ENCODE results near the gene HOXA9. TPM values are rescaled to one million over a fixed set of nuclear protein-coding genes. Genes with fewer than 3 reads are reported as not detected.

Gene HOXA9
- total RNA-seq, 1 experiment from 2014 or later, result 16.7 TPM

- peak overlapping the region; percentile 74 for H3K4me3 Mint-ChIP-seq (ENCODE audit: unreplicated experiment)
- Histone ChIP-seq H3K4me1 (peaks cover 12% of the 10 kb centered on the region), H3K27me3 (replicated peaks; ENCODE audit: control insufficient read depth, insufficient read depth, low read length) (peaks cover 2% of the 10 kb centered on the region), H3K9me3 (no peaks in the 10 kb centered on the region), H3K36me3 (ENCODE audit: control insufficient read depth, insufficient read depth, low read length) (no peaks in the 10 kb centered on the region), H3K4me3 (ENCODE audit: low read depth, low read length) (peak overlapping the region; percentile 64; the same call in 1 of the 2 replicates)
- H3K9me3 Mint-ChIP-seq (ENCODE audit: unreplicated experiment), result no peaks in the 10 kb centered on the region
- peaks cover 16% of the 10 kb centered on the region for H3K36me3 Mint-ChIP-seq (ENCODE audit: insufficient read depth, unreplicated experiment)
- no TSS peak for BruUV-seq (replicated peaks)
- peak overlapping the region; percentile 48 for H3K27ac Mint-ChIP-seq (ENCODE audit: unreplicated experiment)
- ChIA-PET CTCF (interaction anchor here (1.6 kb wide), 1 partner anchor 887 kb away, joined by 4 read pairs; no protein-coding TSS in a partner anchor), POLR2A (no interaction called here)
- peak in 1 of 2 experiments; percentile 36 for DNase-seq
- TF ChIP-seq CTCF (IDR thresholded peaks at IDR 0.05; ENCODE audit: insufficient read depth in 1 of 2, low read depth in 1 of 2, low read length in 1 of 2, severe bottlenecking in 1 of 2, unreplicated experiment in 1 of 2), result no peak
- H3K4me1 Mint-ChIP-seq (ENCODE audit: low read depth, unreplicated experiment), result peaks cover 11% of the 10 kb centered on the region
- no peaks in the 10 kb centered on the region for H3K27me3 Mint-ChIP-seq (ENCODE audit: insufficient read depth, unreplicated experiment)
- intact Hi-C loops (cut with micrococcal nuclease; ENCODE audit: unreplicated experiment), result no loop called here
Measured at GRCh38 chr7:27172315-27172774, 7.0 kb upstream of the HOXA9 start.

GRCh38 chr7:27171637-27172314 is 6.4 kb upstream of the HOXA9 start:
- H3K27ac Mint-ChIP-seq (ENCODE audit: unreplicated experiment), result peak overlapping the region; percentile 48
- Histone ChIP-seq H3K4me1 (peaks cover 12% of the 10 kb centered on the region), H3K36me3 (ENCODE audit: control insufficient read depth, insufficient read depth, low read length) (no peaks in the 10 kb centered on the region), H3K9me3 (no peaks in the 10 kb centered on the region), H3K4me3 (ENCODE audit: low read depth, low read length) (no peak overlapping the region), H3K27me3 (replicated peaks; ENCODE audit: control insufficient read depth, insufficient read depth, low read length) (peaks cover 2% of the 10 kb centered on the region)
- no peaks in the 10 kb centered on the region for H3K9me3 Mint-ChIP-seq (ENCODE audit: unreplicated experiment)
- POLR2A ChIA-PET, result no interaction called here
- peak in 1 of 2 experiments; percentile 35 for DNase-seq
- intact Hi-C loops (cut with micrococcal nuclease; ENCODE audit: unreplicated experiment), result no loop called here
- peak overlapping the region; percentile 74 for H3K4me3 Mint-ChIP-seq (ENCODE audit: unreplicated experiment)
- no peaks in the 10 kb centered on the region for H3K27me3 Mint-ChIP-seq (ENCODE audit: insufficient read depth, unreplicated experiment)
- no peak for TF ChIP-seq CTCF (IDR thresholded peaks at IDR 0.05; ENCODE audit: insufficient read depth in 1 of 2, low read depth in 1 of 2, low read length in 1 of 2, severe bottlenecking in 1 of 2, unreplicated experiment in 1 of 2)
- H3K36me3 Mint-ChIP-seq (ENCODE audit: insufficient read depth, unreplicated experiment), result peaks cover 16% of the 10 kb centered on the region
- peaks cover 11% of the 10 kb centered on the region for H3K4me1 Mint-ChIP-seq (ENCODE audit: low read depth, unreplicated experiment)
- CTCF ChIA-PET, result no interaction called here
- TSS peak; percentile 27 for BruUV-seq (replicated peaks)

GRCh38 chr7:27171325-27171636 is 5.9 kb upstream of the HOXA9 start:
- intact Hi-C loops (cut with micrococcal nuclease; ENCODE audit: unreplicated experiment), result no loop called here
- TF ChIP-seq CTCF (IDR thresholded peaks at IDR 0.05; ENCODE audit: insufficient read depth in 1 of 2, low read depth in 1 of 2, low read length in 1 of 2, severe bottlenecking in 1 of 2, unreplicated experiment in 1 of 2), result no peak
- DNase-seq, result peak in 1 of 2 experiments; percentile 28
- ChIA-PET POLR2A (no interaction called here), CTCF (no interaction called here)
- no peak overlapping the region for H3K27ac Mint-ChIP-seq (ENCODE audit: unreplicated experiment)
- H3K9me3 Mint-ChIP-seq (ENCODE audit: unreplicated experiment), result no peaks in the 10 kb centered on the region
- Histone ChIP-seq H3K4me3 (ENCODE audit: low read depth, low read length) (no peak overlapping the region), H3K9me3 (no peaks in the 10 kb centered on the region), H3K27me3 (replicated peaks; ENCODE audit: control insufficient read depth, insufficient read depth, low read length) (peaks cover 2% of the 10 kb centered on the region), H3K36me3 (ENCODE audit: control insufficient read depth, insufficient read depth, low read length) (no peaks in the 10 kb centered on the region), H3K4me1 (peaks cover 12% of the 10 kb centered on the region)
- H3K36me3 Mint-ChIP-seq (ENCODE audit: insufficient read depth, unreplicated experiment), result peaks cover 16% of the 10 kb centered on the region
- no peaks in the 10 kb centered on the region for H3K27me3 Mint-ChIP-seq (ENCODE audit: insufficient read depth, unreplicated experiment)
- peak overlapping the region; percentile 74 for H3K4me3 Mint-ChIP-seq (ENCODE audit: unreplicated experiment)
- BruUV-seq (replicated peaks), result no TSS peak
- peaks cover 11% of the 10 kb centered on the region for H3K4me1 Mint-ChIP-seq (ENCODE audit: low read depth, unreplicated experiment)

Data from Caco-2 (cell line).